A673 (cell line): ENCODE measurements around the gene BUD31. TPM values are rescaled to one million over a fixed set of nuclear protein-coding genes. Genes with fewer than 3 reads are reported as not detected.

Experiments
- Bru-seq: library from RNA; stranded (reverse); fragments of 400-500 nt; gene quantifications from one replicate; lab custom pipeline; 2021; lab: Mats Ljungman, UMichigan
- BruChase-seq, 2 experiments: library from RNA; stranded (reverse); fragments of 400-500 nt; gene quantifications; one replicate each; lab custom pipeline; 2021; lab: Mats Ljungman, UMichigan
- BruUV-seq: library from RNA; stranded (reverse); fragments of 400-500 nt; replicated peaks from 2 replicates; lab custom pipeline; 2021; lab: Mats Ljungman, UMichigan
- CTCF ChIA-PET: fragments of 300-600 bp; sonication (Branson Sonifier 250); formaldehyde crosslinking; loops from one replicate; lab custom pipeline; 2022; ENCODE audit warnings: antibody characterized with exemption; lab: Charles Lee
- POLR2A ChIA-PET: fragments of 300-600 bp; sonication (Branson Sonifier 250); formaldehyde crosslinking; loops from one replicate; lab custom pipeline; 2022; ENCODE audit warnings: antibody characterized with exemption; ENCODE audit not compliant: low non-redundant PET; lab: Charles Lee
- DNase-seq: peaks from one replicate; pipeline ENCODE4 v3.0.0-alpha.2; 2015; ENCODE audit warnings: low spot score
- H3K27ac ChIP-seq: fragments of 200-600 bp; sonication (generic); 2 replicates; pipeline ENCODE4 v1.5.1; 2016; ENCODE audit warnings: mixed run types, low read depth, mild to moderate bottlenecking, mixed read lengths, antibody characterized with exemption, low read length; ENCODE audit not compliant: poor library complexity, severe bottlenecking
- H3K27me3 ChIP-seq: fragments of 200-600 bp; sonication (generic); replicated peaks from 2 replicates; pipeline ENCODE4 v1.6.1; 2017; ENCODE audit warnings: mixed run types, low read depth, mild to moderate bottlenecking, mixed read lengths, antibody characterized with exemption, low read length; ENCODE audit not compliant: insufficient read depth, poor library complexity
- H3K36me3 ChIP-seq: fragments of 200-600 bp; sonication (generic); 2 replicates; pipeline ENCODE4 v1.6.1; 2016; ENCODE audit warnings: mixed run types, mild to moderate bottlenecking, mixed read lengths, antibody characterized with exemption, low read length; ENCODE audit not compliant: insufficient read depth, poor library complexity, severe bottlenecking
- H3K4me1 ChIP-seq: fragments of 200-600 bp; sonication (generic); 2 replicates; pipeline ENCODE4 v1.6.1; 2017; ENCODE audit warnings: mixed run types, mild to moderate bottlenecking, mixed read lengths, antibody characterized with exemption, low read length; ENCODE audit not compliant: insufficient read depth, poor library complexity, severe bottlenecking
- H3K4me3 ChIP-seq: fragments of 200-600 bp; sonication (generic); 2 replicates; pipeline ENCODE4 v1.5.1; 2016; ENCODE audit warnings: low read depth, mixed run types, mild to moderate bottlenecking, mixed read lengths, low read length; ENCODE audit not compliant: poor library complexity, severe bottlenecking
- H3K9me3 ChIP-seq: fragments of 200-600 bp; sonication (generic); 2 replicates; pipeline ENCODE4 v1.6.1; 2016; ENCODE audit warnings: mixed run types, low read depth, mild to moderate bottlenecking, mixed read lengths, antibody characterized with exemption, low read length; ENCODE audit not compliant: poor library complexity, severe bottlenecking
- CTCF ChIP-seq: fragments of 300-800, 200-600 bp; sonication (generic); conservative IDR thresholded peaks from 2 replicates; pipeline ENCODE4 v1.5.1; 2017; ENCODE audit warnings: low read depth, mild to moderate bottlenecking, antibody characterized with exemption, low read length, moderate library complexity, mixed read lengths
- EZH2 ChIP-seq: fragments of 200-600 bp; sonication (generic); IDR thresholded peaks from 2 replicates; pipeline ENCODE4 v1.6.1; 2017; ENCODE audit warnings: borderline replicate concordance, low read depth, mild to moderate bottlenecking, mixed read lengths, antibody characterized with exemption, low read length; ENCODE audit not compliant: poor library complexity, severe bottlenecking
- intact Hi-C: fragments of 100-400 bp; cut with micrococcal nuclease; formaldehyde crosslinking; loops from one replicate; pipeline ENCODE4 v1.10.0; 2022; ENCODE audit not compliant: unreplicated experiment
- long read RNA-seq: library from polyadenylated mRNA; stranded (forward); transcript quantifications from one replicate; pipeline ENCODE4 v2.0.0, GENCODE V29; 2022
- total RNA-seq: library from RNA; stranded (reverse); gene quantifications from 2 replicates; pipeline ENCODE4 v1.2.3, GENCODE V29; 2021

The BUD31 gene
- total RNA-seq (180 and 194 TPM in 2 replicates), Bru-seq, nascent RNA (percentile 89 among the genes with signal in this experiment), BruChase-seq, experiment 1, labeled RNA remaining after a 2-hour chase (percentile 77 among the genes with signal in this experiment), BruChase-seq, experiment 2, labeled RNA remaining after a 6-hour chase (percentile 87 among the genes with signal in this experiment)
- long read RNA-seq, transcript BUD31-202 (6 exons, 1,139 nt): major isoform, 137 of 242 reads
- long read RNA-seq, transcript BUD31-201 (6 exons, 1,035 nt): minor isoform, 86 of 242 reads
- long read RNA-seq, partial matches to known transcripts: 3 of 242 reads
- long read RNA-seq, other reads (novel, unspliced or antisense): 15 of 242 reads

GRCh38 chr7:99408379-99409191, at the start of gene BUD31, which contains the start of gene PDAP1:
BUD31 (plus strand) TSS chr7:99408969; CDS start chr7:99411093, 2,124 bp downstream.
PDAP1 (minus strand) TSS chr7:99408597; CDS start chr7:99408548, 49 bp downstream.
- peaks cover 22% of the 10 kb centered on the region for H3K4me1 ChIP-seq
- intact Hi-C loops: no loop called here
- no peaks in the 10 kb centered on the region for H3K27me3 ChIP-seq
- no peaks in the 10 kb centered on the region for H3K9me3 ChIP-seq
- H3K36me3 ChIP-seq: peaks cover 47% of the 10 kb centered on the region
- DNase-seq: peak; percentile 94
- no TSS peak for BruUV-seq
- peak within 1 kb of the TSS; percentile 97 for H3K4me3 ChIP-seq
- ChIA-PET CTCF (interaction anchor here (0.6 to 0.7 kb wide), 2 partner anchors 80 to 514 kb away, joined by 3 to 8 read pairs; no protein-coding TSS in a partner anchor), POLR2A (interaction anchor here (0.6 to 0.8 kb wide), 2 partner anchors 14 to 150 kb away, joined by 3 read pairs; partner anchors contain the start of gene ZNF655)
- H3K27ac ChIP-seq: peak within 1 kb of the TSS; percentile 99
- TF ChIP-seq EZH2: no peak
- no peak for TF ChIP-seq CTCF

GRCh38 chr7:99359465-99360154, 49.2 kb upstream of the BUD31 start:
- TF ChIP-seq CTCF: no peak
- TF ChIP-seq EZH2: no peak
- Histone ChIP-seq H3K27me3 (no peaks in the 10 kb centered on the region), H3K4me1 (no peaks in the 10 kb centered on the region), H3K4me3 (no peak overlapping the region), H3K9me3 (no peaks in the 10 kb centered on the region), H3K36me3 (peaks cover 48% of the 10 kb centered on the region), H3K27ac (no peak overlapping the region)
- BruUV-seq: no TSS peak
- POLR2A ChIA-PET: no interaction called here
- no peak for DNase-seq
- CTCF ChIA-PET: no interaction called here
- intact Hi-C loops: no loop called here

- no peak for TF ChIP-seq EZH2
- no peak for TF ChIP-seq CTCF
- H3K9me3 ChIP-seq: no peaks in the 10 kb centered on the region
- H3K27ac ChIP-seq: no peak overlapping the region
- no TSS peak for BruUV-seq
- CTCF ChIA-PET: interaction anchor here (0.8 kb wide), 1 partner anchor 218 kb away, joined by 7 read pairs; no protein-coding TSS in a partner anchor
- intact Hi-C loops: no loop called here
- H3K27me3 ChIP-seq: no peaks in the 10 kb centered on the region
- H3K4me1 ChIP-seq: peaks cover 3% of the 10 kb centered on the region
- H3K4me3 ChIP-seq: no peak overlapping the region
- POLR2A ChIA-PET: no interaction called here
- H3K36me3 ChIP-seq: peaks cover 50% of the 10 kb centered on the region
- no peak for DNase-seq
Measured at GRCh38 chr7:99362801-99363200, 46.0 kb upstream of the BUD31 start.
